Measurements from ENCODE around the gene RAD51B.

RAD51B gene

DNA sequence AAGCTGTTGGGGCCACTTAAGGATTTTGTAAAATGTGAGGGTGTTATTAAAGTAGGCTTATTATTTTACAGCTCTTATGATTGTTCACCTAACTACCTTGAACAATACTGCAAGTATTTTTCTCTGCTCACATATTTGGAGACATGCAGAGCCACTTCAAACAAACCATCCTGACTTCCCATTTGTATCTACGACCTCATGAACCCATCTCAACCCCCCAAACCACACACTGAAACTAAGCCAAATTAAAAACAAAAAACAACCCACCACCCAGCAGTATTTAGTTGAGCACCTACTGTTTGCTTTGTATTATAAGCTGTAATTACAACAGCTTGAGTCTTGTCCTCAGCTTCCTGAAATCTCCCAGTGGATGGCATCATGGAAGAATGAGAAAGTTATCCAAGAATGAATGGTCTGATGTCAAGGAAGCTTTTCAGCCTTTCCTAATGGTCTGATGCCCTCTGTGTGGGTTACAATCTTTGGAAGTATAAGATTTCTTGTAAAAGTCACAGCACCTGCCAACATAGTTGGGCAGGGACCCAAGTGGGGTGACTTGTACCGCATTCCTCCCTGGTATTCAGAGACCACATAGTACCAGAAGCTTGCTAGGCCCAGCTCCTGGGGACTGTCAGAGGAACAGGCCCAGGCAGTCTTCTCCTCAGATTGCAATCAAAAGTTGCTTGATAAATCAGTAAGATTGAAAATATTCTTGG lies 556.6 kb downstream of the RAD51B start:
- no peak for DNase-seq

DNA sequence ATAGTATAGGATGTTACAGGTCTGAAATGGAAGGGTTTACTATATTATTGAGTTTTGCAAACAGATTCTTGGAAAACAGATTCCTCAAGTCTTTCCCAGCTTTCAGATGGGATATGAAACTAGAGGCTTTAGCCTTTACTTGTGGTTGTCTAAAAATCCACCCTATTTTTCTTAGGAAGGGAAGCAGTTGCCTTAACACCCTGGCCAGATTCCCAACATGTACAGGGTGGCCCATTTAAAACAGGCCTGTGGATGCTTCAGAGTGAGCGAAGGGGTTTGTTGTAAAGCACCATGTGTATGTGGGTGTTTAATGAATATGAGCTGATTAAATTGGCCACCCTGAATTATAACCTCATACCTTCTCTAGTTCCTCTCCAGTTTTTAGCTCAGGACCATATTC lies 557.4 kb downstream of the RAD51B start:
- no peak for DNase-seq

DNA sequence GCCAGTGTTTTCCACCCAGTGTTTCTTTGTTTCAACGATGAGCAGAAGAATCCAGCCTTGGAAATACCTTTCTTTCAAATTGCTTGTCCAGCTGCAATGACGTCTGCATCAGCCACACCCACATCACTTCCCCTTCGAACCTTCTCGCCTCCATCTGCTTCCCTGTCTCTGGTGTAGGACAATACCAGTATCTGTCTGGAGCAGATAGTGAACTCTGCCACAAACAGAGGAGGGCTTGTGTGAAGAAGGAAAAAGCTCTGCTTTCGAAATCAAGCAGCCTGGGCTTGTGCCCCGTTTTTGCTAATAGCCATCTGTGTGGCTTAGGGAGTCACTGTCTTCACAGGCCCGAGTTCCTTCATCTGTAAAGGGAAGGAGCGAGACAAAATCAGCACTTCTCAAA lies 557.9 kb downstream of the RAD51B start:
- peak; percentile 69 for DNase-seq

DNA sequence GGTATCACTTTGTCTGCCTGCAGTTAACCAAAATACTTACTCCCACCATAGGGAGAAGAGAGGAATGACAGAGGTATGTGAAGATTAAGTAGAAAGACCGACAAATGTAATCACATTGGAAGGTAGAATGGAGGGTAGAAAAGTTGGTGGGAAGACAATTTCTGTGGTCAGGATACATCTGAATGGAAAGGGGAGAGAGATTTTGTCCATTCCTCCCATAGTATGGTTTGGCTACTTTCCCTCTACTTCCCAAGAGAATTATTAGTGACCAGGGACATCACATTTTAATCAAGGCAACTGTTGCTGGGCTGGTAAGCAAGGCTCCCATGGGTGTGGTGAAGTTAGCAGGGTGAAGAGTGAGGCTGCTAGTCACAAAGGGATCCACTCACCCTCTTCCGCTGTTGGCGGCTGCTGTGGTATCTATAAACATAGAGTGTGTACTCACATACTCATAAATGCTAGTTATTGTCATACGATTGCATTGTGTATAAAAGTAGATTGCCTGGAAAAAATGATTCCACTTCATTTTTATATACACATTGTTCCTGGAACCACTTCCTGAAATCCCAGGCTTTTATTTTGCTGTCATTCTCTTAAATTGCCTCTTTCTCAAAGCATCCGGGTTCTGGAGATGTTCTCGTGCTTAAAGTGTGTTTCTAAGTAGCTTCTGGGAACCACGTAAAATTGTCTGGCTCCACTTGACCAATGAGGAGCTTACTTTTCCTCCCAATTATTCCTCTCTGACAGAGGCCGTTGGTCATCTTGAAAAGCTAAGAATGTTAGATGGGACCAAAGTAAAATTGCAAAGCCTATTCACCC lies 560.1 kb downstream of the RAD51B start:
- DNase-seq = no peak

DNA sequence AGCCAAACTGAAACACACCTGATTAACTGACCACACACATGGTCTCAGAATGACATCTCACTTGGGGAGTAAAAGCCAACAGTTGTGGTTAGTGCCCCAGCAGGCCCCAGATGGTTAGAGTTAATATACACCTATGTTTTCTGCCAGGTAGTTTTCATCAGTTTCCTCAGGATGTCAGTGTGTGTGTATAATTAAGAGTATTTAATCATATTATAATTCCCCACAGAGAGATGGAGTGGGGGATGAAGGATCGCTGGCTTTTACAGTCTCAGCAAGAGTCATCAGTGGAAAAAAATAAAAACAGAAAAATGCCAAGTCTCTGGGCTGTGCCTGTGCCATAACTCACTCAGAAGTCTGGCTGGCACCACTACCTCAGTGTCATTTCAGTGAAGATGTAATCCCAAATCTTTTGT lies 560.8 kb downstream of the RAD51B start:
- DNase-seq = no peak

DNA sequence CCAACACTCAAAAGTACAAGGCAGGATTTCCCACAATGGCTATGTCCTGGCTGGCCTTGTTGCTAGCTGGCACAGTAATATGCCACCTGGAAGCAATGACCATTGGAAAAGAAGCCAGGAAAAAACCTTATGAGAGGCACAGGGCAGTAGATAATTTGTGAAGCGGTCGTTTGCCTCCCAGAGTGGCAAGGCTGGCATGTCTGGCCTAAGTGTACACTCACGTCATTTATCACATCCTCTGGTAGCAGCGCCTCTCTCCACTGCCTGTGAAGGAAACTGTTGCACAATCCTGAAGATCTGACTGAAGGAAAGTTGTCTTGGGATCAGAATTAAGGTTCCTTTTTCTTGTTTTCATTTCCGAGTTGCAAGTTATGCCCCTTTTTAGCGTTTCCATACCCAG lies 564.8 kb downstream of the RAD51B start:
- peak; percentile 95 for DNase-seq

DNA sequence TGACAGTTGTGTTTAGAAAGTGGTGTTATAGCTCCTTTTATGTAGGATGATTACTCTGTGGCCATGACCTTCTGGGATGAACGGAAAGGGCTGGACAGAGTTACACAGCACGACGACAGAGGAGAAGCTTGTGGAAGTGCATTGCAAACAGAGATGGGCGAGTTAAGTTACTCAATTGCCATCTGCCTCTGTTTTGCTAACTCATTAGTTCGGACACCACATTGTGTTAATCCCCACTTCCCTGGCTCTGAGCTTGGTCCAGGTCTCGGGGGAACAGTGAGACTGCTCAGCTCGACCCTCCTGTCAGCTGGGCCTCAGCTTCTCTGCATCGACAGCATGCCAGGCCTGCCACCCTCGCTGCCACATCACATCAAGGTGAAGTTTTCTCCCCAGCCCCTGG lies 565.3 kb downstream of the RAD51B start:
- peak; percentile 58 for DNase-seq

DNA sequence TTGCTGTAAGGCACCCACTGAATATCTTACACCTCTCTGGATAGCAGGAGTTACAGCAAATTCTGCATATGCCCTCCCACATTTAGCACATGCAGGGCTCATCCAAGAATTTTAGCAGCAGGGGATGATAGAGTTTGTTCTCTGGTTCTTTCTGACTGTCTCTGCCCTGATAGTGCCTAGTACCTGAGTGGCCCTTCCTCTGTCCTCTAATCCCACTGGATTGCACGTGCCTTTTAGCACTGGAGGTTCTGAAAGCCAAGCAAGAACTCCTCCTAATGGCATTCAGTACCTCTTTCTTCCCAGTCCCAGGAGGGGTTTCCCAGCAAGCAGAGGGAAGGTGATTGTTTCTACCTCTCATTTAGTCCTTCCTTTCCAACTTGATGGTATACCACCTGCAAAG lies 566.9 kb downstream of the RAD51B start:
- no peak for DNase-seq

DNA sequence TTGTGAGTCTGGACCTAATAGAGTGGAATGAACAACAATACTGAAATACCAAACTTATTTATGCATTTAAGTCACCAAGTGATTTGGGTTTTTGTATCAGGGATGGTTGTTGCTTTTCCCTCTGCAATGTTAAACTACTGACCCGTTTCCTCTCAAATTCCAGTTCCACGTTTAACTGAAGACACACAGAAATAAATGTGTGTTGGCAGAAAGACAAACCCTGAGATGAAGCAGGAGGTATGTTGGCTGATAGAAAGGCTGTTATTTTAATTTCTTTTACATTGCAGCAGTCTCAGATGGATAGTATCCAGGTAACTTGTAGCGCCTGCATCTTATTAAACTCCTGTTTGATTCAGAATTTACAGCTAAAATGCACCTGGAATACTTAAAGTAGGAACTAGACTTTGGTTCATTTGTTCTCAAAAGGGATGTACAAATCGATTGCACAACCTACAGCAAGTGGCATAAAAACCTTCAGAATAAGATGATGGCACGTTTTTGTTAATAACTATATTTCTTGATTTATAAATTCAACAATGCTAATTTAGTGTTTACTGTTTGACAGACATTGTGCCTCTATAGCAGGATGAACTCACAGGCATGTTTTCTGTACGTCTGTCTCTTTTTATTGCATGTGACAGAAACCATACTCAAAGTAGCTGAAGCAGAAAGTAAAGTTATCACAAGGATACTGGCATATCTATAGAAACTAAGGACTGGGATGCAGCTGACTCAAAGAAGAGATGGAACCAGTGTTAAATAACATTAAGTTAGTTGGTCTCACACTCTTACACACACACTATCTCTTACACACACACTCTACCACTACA lies 567.6 kb downstream of the RAD51B start:
- DNase-seq = no peak

DNA sequence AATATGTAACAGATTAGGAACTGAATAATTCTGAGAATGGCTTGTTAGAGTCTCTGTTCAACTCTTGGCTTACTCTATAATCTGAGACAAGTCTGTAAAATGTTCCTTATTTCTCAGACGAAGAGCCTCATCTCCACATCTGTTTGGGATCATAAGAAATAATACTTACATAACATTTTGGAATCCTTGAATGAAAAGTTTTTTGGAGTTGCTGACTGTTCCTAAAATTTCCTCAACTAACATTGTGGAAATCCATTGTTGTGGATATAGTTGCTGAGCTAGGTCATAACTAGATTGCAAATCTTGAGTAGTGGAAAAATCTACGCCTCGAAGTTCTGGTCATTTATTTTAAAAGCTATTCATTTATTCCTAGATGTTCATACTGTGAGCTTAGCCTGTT lies 570.4 kb downstream of the RAD51B start:
- DNase-seq = no peak

DNA sequence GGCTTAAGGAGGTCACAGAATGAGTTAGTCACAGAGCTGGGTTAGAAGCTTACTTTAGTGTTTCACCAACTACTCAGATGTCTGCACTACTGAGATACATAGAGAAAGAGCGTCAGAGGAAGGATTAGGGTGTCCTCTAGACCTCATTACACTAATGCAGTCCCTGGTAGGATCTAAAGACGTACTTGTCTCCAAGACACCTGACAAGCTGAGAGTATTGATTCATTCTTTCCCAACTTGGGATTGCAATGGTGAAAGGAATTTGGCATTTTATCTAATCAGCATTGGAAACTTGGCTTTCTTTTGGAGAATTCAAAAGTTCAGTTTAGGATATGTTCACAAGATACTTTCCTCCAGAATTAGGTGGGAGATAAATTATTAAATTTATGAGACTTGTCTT lies 571.2 kb downstream of the RAD51B start:
- DNase-seq = no peak

DNA sequence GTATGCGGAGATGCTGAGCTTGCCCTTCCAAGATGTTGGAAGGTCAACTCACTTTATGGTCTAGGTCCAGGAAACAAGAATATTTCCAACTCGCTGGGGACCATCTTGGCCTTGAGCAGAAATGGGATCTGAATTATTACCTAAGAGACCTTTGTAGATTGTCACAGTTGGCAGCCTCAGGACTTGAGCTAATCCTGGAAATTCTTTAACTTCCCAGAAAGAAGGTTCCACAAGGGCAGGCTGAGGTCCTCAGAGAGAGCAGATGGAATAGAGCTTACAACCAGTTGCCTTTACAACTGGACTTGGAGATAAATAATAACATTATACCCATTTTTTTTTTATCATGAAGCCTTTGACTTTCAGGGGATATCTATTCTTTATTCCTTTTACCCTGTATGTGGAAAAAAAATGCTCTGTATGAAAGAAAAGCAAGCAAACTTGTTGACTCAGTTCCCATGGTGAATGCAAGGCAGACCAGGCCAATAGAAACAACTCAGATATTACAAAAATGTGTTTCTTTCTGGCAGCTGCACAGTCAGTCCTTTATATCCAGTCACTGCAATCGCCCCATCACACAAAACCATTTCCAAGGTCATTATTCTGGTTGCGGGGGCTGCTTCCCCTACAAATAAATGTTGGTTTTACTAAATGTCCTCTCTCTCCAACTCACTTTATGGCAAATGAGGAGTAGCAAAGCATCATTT lies 571.9 kb downstream of the RAD51B start:
- no peak for DNase-seq

DNA sequence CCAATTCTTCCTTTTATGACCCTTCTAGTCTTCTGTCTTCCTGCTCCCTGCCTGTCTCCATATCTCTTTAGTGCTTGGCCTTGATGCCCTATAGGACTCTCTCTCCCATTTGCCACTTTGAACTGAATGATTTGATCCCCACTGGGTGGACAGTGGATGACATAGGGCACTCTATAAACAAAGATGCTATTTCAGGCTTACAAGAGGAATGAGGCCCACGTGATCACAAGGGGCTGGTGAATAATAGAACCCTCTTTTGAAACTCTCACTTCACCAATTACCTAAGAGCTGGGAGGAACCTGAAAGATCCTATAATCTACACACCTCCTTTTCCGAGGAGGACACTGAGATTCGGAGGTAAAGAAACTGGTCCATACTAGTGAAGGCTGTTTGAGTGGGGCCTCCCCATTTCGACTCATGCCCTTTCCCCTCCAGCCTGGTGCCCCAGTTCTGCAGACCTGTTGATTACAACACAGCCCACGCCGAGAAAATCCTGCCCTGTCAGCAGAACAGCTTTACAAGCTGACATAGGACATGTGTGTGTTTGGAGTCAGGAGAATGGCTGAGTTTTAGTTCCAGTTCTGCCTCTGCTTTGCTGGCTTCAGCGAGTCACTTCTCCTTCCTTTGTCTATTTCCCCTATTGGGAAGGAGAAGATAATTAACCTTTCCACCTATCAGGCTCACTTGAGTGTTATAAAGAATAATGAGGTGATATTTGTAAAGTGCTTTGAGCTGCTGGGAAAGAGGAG lies 573.0 kb downstream of the RAD51B start:
- DNase-seq = peak; percentile 89

DNA sequence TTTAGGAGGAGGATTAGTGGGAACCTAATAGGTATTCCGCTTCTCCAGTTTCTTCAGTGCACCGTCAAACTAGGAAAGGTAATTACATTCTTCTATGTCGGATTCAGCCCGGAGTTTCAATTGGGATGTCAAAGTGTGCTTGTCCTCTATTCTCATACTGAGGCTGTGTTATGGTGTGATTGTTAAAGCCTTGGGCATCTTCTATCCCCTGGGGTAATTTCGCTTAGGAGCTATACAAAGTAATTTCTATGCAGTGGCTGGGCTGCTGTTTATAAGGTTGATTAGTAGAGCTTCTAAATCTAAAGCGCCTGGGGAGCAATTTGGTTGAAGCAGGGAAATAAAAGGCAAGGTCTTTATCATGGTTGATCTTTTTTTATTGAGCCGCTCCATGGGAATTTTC lies 573.7 kb downstream of the RAD51B start:
- DNase-seq = no peak

DNA sequence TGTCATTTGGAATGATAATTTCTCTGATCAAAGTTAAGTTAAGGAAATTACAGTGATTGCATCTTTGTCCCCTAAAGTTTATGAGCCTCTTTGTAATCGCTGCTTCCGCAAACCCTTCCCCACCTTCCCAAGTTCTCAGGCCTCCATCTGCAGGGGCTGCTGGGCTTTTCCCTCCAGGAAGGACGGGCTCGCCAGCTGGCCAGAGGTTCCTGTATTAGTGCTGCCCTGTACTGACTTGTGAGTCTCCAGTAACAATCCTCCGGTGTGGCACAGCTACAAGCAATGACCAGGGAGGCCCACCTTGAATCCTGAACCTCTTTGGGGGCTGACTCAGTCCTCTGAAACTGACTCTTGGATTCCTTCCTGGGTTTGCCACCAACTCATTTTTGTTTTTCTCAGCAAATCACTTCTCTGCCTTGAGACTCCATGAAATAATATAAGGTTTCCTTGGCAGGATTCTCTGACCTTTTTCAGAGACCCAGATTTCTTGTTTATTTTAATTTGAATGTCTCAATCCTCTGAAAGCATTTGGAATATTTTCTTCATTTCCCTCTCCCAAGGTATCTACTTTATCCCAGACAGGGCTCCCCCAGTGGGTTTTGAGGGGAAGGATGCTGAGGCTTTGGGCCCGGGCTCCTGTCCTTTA lies 574.7 kb downstream of the RAD51B start:
- DNase-seq = no peak

DNA sequence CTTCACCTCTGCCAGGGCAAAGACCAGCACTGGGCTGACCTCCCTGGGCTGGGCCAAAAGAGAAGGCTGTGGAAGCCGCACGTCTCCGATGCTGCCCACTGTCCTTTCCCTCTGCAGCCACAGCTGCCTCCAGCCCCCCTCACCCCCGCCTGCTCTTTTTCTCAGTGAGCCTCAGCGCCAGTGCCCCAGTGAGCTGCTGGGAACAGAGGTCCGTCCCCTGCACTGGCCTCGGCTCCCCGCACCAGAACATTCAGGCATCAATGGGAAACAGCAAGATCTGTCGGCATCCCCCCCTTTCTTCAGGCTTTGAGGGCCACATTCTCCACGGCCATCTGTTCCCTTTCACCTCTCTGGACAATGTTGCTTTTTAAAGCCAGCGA lies 575.2 kb downstream of the RAD51B start:
- DNase-seq = no peak

DNA sequence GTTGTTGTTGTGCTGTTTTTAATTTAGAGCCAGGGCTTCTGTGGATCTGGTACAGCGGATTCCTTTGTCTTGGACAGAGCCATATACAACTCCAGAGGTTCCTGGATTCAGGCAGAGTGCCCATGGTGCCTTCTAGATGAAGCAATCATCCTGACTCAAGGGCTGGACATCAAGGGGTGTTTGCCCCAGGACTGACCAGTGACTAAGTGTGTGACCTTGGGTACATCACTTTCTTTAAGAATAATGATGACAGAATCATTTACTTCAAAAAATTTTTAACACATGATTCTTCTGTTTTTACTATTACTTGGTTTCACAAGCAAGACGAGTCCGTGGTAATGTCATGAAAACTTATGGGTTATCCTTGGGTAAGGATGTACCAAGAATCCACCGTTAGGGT lies 576.0 kb downstream of the RAD51B start:
- no peak for DNase-seq

DNA sequence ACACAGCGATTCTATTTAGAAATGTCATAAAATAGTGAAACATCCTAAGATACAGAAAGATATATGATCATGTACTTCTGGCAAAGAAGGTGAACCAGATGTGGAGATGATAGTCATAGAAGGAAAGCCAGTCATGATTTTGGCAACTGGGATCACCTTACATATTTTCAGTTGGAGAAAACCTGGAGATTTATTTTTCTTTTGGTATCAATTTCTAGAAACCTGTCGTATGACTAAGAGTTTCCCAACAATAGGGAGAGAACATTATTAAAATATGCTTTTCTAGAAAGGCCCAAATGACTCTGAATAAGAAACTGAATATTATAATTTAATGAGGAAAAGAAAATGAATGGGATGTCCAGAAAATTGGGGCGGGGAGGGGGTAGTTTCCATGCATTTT lies 576.9 kb downstream of the RAD51B start:
- DNase-seq = no peak

DNA sequence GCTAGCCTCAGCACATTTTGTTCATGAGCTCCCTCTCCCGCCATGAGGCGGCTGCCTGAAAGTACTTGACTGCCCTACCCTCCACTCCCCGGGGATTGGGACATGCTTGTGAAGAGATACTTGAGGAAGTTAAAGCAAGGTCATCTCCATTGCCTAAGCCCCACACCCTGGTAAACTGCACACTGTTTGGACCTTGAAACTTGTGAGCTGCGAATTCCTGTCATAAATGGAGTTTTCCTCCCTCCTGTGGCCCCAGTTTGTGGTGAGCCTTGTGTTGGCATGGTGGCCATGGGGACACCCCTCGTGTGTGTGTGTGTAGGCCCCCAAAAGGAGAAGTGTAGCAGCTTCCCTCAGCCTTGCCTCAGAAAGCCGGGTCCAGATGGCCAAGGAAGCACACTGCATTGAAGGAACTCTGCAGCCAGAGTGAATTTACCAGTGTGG lies 577.8 kb downstream of the RAD51B start:
- DNase-seq = peak; percentile 95

DNA sequence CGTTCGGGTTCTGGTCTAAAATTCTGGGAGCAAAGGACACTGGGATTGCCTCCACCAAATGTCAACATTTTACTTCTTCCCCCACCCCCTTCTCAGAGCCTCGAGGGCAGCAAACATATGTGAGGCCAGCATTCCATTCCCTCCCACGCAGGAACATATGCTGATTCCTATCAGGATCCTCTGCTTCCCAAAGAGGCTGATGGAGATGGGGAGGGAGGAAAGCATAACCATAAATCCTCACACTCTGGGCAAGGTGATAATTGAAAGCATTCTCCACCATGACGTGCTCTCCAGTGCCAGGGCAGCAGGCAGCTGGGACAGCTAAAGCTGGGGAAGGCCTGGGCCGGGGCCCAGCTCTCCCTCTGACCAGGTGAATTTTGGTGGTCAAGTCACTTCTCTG lies 578.2 kb downstream of the RAD51B start:
- no peak for DNase-seq

DNA sequence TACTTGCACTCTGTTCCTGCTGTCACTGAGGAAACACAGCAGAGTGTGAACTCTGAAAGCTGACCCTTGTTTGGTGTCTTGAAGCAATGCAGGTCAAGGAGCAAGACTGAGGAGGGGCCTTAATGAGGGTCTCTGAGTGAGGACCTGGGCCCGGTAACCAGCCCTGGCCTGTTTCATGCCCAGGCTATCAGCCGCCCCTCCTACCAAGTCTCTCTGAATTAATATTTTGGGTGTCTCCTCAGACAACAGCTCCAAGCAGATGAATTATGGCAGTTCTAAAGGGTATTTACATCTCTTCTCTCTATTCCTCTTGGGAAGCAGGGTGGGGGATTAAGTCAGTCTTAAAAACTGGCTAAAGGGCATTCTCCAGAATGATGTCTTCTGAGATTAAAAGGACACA lies 578.8 kb downstream of the RAD51B start:
- DNase-seq = no peak

DNA sequence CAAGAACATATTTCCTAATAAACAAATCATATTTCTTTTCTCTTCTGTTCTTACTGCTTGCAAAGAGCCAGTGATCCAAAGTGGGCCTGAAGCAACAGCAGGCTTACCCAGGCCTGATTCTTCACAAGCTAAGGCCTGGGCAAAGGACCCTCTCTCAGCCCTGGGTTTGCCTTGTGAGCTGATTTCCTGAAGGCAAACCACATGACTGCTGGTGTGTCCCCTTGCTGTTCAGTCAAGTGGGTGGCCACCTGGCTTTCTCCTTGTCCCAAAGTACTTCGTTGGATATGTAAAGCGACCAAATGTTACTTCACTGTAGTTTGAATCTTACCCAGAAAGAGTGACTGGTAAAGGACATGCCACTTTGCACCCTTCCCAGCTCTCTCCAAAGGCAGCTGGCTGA lies 580.4 kb downstream of the RAD51B start:
- DNase-seq = no peak

All from MV-4-11 (cell line).